Keratinocyte (primary cell): ENCODE data around the gene LRP1B. TPM values are rescaled to one million over a fixed set of nuclear protein-coding genes. Genes with fewer than 3 reads are reported as not detected.

Source experiments
- DNase-seq: peaks from one replicate; pipeline ENCODE4 v3.0.0-alpha.2; 2011; ENCODE audit warnings: low read depth, missing footprints, low spot score
- FAIRE-seq: peaks from 2 replicates; lab custom pipeline; 2011; peaks lifted over from hg19 to GRCh38; lab: Jason Lieb, UNC
- H2AFZ ChIP-seq: 2 replicates; pipeline ENCODE4 v1.6.0; 2012; ENCODE audit warnings: low read length, control low read depth, inconsistent platforms; ENCODE audit not compliant: control insufficient read depth
- H3K27ac ChIP-seq: 2 replicates; pipeline ENCODE4 v1.5.1; 2011; ENCODE audit warnings: low read length; ENCODE audit not compliant: control insufficient read depth, insufficient read depth
- H3K27me3 ChIP-seq: 3 replicates; pipeline ENCODE4 v1.6.0; 2011; ENCODE audit warnings: low read length; ENCODE audit not compliant: control insufficient read depth, insufficient read depth; ENCODE audit errors: extremely low read depth
- H3K36me3 ChIP-seq, 2 experiments: 2 replicates in 1 of 2; 3 replicates in 1 of 2; pipeline ENCODE4 v1.5.1; 2011; ENCODE audit warnings: low read length in 2 of 2, mild to moderate bottlenecking in 1 of 2; ENCODE audit not compliant: control insufficient read depth in 2 of 2, insufficient read depth in 2 of 2; ENCODE audit errors: extremely low read depth in 1 of 2
- H3K4me1 ChIP-seq: 3 replicates; pipeline ENCODE4 v1.5.1; 2011; ENCODE audit warnings: low read length; ENCODE audit not compliant: control insufficient read depth, insufficient read depth; ENCODE audit errors: extremely low read depth
- H3K4me2 ChIP-seq: 3 replicates; pipeline ENCODE4 v1.6.0; 2011; ENCODE audit warnings: low read depth, low read length; ENCODE audit not compliant: control insufficient read depth, insufficient read depth; ENCODE audit errors: extremely low read depth
- H3K4me3 ChIP-seq, 3 experiments: fragments of 200-600 bp in 1 of 3; sonication (generic) in 1 of 3; 2 replicates in 2 of 3; 3 replicates in 1 of 3; pipeline ENCODE4 v1.5.1; 2011 to 2016; ENCODE audit warnings: low read length in 3 of 3, mild to moderate bottlenecking in 3 of 3, control low read depth in 2 of 3, inconsistent platforms in 1 of 3, low read depth in 1 of 3, mixed read lengths in 1 of 3, mixed run types in 1 of 3, moderate library complexity in 1 of 3; ENCODE audit not compliant: control insufficient read depth in 2 of 3, insufficient read depth in 2 of 3; ENCODE audit errors: extremely low read depth in 1 of 3
- H3K79me2 ChIP-seq: 2 replicates; pipeline ENCODE4 v1.6.0; 2012; ENCODE audit warnings: low read length; ENCODE audit not compliant: control insufficient read depth, insufficient read depth
- H3K9ac ChIP-seq: 3 replicates; pipeline ENCODE4 v1.6.0; 2011; ENCODE audit warnings: low read length; ENCODE audit not compliant: control insufficient read depth, insufficient read depth; ENCODE audit errors: extremely low read depth
- H3K9me1 ChIP-seq: 3 replicates; pipeline ENCODE4 v1.6.0; 2011; ENCODE audit warnings: low read length; ENCODE audit not compliant: control insufficient read depth, insufficient read depth; ENCODE audit errors: extremely low read depth
- H3K9me3 ChIP-seq: 2 replicates; pipeline ENCODE4 v1.5.1; 2012; ENCODE audit warnings: low read depth, low read length; ENCODE audit not compliant: control insufficient read depth
- H4K20me1 ChIP-seq: 3 replicates; pipeline ENCODE4 v1.6.0; 2011; ENCODE audit warnings: low read length; ENCODE audit not compliant: control insufficient read depth, insufficient read depth; ENCODE audit errors: extremely low read depth
- EZH2 ChIP-seq: IDR thresholded peaks from one replicate; pipeline ENCODE4 v1.6.1; 2012; ENCODE audit warnings: inconsistent platforms, mild to moderate bottlenecking, low read length, moderate library complexity
- dilution Hi-C: fragments of 300-500 bp; cut with MboI; formaldehyde crosslinking; loops from one replicate; pipeline ENCODE4 v1.7.0; 2020; ENCODE audit warnings: low sequenced_read_pairs; ENCODE audit not compliant: extremely low pct_ligation_motif_present
- polyA plus RNA-seq, 5 experiments: library from polyadenylated mRNA; depleted of rRNA in 3 of 5; stranded (reverse) in 3 of 5; stranded (forward) in 1 of 5; unstranded in 1 of 5; fragments of >200 nt; gene quantifications; 1 replicate in 1 of 5; 2 replicates in 3 of 5; 3 replicates in 1 of 5; pipeline versions ENCODE4 v1.2.1 to v1.2.3, GENCODE V29; 2011 to 2012; ENCODE audit warnings: missing spikeins in 2 of 5, low read depth in 1 of 5, low replicate concordance in 1 of 5
- TF ChIP-seq, protein P1 (sequence below), 3 experiments: IDR thresholded peaks in 1 of 3; conservative IDR thresholded peaks in 1 of 3; optimal IDR thresholded peaks in 1 of 3; 2 replicates in 2 of 3; 3 replicates in 1 of 3; pipeline versions ENCODE3 to v1.5.1; 2011; ENCODE audit warnings: low read length in 3 of 3, mild to moderate bottlenecking in 3 of 3, moderate library complexity in 2 of 3, control low read depth in 1 of 3, inconsistent platforms in 1 of 3; ENCODE audit not compliant: insufficient read depth in 2 of 3; ENCODE audit errors: extremely low read depth in 1 of 3

Gene LRP1B
- polyA plus RNA-seq, 1 donor (not counting 4 experiments of a cell fraction or from before 2014, with no cell fraction given): not detected

DNA sequence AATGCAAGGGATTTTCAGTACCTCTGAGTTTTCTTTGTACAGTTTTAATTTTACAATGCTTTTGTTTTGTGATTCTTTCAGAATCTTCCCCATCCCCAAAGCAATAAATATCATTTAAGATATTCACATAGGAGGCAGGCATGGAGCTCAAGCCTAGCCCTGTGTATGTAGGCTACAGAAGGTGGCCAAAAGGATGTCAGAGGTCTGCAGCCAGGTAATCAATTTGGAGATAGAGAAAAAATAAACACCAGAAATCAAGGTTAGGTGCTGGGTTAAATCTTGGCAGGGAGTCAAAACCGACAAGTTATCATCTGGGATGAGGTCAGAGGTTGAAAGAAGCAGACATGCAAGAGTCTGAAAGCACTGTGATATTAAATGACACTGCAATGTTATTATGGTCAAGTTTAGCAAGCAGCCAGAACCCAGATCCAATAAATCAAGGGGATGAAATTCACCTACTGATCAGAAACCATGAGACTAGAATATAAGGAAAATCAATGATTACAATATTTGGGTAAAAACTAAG lies 45.1 kb upstream of the LRP1B start:
- Histone ChIP-seq H3K9ac (no peak overlapping the region), H3K4me2 (no peak overlapping the region), H3K36me3 (no peaks in the 10 kb centered on the region), H3K27me3 (no peaks in the 10 kb centered on the region), H3K27ac (no peak overlapping the region), H3K4me1 (no peaks in the 10 kb centered on the region), H4K20me1 (no peaks in the 10 kb centered on the region), H2AFZ (no peak overlapping the region), H3K79me2 (no peaks in the 10 kb centered on the region), H3K9me3 (no peaks in the 10 kb centered on the region), H3K4me3 (no peak overlapping the region), H3K9me1 (no peaks in the 10 kb centered on the region)
- dilution Hi-C loops: no loop called here
- DNase-seq (no peak), FAIRE-seq (no peak)
- TF ChIP-seq, protein P1, sequence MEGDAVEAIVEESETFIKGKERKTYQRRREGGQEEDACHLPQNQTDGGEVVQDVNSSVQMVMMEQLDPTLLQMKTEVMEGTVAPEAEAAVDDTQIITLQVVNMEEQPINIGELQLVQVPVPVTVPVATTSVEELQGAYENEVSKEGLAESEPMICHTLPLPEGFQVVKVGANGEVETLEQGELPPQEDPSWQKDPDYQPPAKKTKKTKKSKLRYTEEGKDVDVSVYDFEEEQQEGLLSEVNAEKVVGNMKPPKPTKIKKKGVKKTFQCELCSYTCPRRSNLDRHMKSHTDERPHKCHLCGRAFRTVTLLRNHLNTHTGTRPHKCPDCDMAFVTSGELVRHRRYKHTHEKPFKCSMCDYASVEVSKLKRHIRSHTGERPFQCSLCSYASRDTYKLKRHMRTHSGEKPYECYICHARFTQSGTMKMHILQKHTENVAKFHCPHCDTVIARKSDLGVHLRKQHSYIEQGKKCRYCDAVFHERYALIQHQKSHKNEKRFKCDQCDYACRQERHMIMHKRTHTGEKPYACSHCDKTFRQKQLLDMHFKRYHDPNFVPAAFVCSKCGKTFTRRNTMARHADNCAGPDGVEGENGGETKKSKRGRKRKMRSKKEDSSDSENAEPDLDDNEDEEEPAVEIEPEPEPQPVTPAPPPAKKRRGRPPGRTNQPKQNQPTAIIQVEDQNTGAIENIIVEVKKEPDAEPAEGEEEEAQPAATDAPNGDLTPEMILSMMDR (optimal IDR thresholded peaks at IDR 0.05 in 1 of 3, IDR thresholded peaks at IDR 0.05 in 1 of 3, conservative IDR thresholded peaks at IDR 0.05 in 1 of 3; ENCODE audit: extremely low read depth in 1 of 3, insufficient read depth in 2 of 3, low read length in 3 of 3): no peak
- no peak for TF ChIP-seq EZH2

- no peak overlapping the region for H2AFZ ChIP-seq
- FAIRE-seq: no peak
- no peaks in the 10 kb centered on the region for H3K9me3 ChIP-seq
- no peak overlapping the region for H3K4me3 ChIP-seq
- no peak overlapping the region for H3K4me2 ChIP-seq
- no peaks in the 10 kb centered on the region for H4K20me1 ChIP-seq
- no peaks in the 10 kb centered on the region for H3K27me3 ChIP-seq
- no peak overlapping the region for H3K9ac ChIP-seq
- H3K4me1 ChIP-seq: no peaks in the 10 kb centered on the region
- H3K79me2 ChIP-seq: no peaks in the 10 kb centered on the region
- no peak for DNase-seq
- no peak for TF ChIP-seq EZH2
- TF ChIP-seq, protein P1 (optimal IDR thresholded peaks at IDR 0.05 in 1 of 3, IDR thresholded peaks at IDR 0.05 in 1 of 3, conservative IDR thresholded peaks at IDR 0.05 in 1 of 3; ENCODE audit: extremely low read depth in 1 of 3, insufficient read depth in 2 of 3, low read length in 3 of 3): no peak
- H3K27ac ChIP-seq: no peak overlapping the region
- no peaks in the 10 kb centered on the region for H3K9me1 ChIP-seq
- dilution Hi-C loops: no loop called here
- H3K36me3 ChIP-seq: no peaks in the 10 kb centered on the region
Observed at GRCh38 chr2:142174176-142174575, 43.4 kb upstream of the LRP1B start.
